ENCODE data around the gene NUP98. TPM values are rescaled to one million over a fixed set of nuclear protein-coding genes. Genes with fewer than 3 reads are reported as not detected.

NUP98 gene
- 100 to 1,000 TPM; 141 to 149 TPM for total RNA-seq

DNA sequence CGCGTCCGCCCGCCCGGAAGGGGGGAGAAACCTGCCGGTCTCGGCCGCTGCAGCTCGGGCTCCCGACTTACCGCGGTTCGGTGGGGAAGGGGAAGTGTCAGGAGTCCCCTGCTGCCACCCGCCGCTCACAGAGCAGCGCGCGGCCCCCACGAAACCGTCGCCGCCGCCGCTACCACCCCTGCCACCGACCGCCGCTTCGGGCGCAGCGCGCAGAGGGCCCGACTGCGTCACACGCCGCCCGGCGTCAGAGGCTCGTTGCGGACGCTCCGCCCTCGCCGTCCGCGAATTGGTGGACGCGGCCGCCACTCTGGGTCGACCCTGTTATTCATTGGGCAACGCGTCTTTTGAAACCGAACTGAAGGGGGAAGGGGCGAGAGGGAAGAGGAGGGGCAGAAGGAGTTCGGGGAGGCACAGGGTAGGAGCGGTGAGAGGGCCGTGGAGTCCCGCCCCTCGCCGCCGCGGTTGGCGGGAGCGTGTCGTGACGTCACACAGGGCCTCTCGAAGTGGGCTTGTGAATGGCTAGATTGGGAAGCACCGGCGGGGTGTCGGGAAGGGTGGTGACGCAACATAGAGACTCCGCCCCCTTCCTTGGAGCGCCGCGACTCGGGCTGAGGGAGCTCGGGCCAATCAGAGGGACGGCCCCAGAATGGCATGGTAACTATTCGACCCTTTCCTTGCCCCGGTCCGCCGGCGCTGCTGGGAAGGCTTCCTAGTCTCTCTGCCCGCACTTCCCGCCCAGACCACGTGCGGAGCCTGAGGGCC lies at the start of gene NUP98:
Gene NUP98, minus strand, starts transcription at position 226 of the 762 bp plus-strand sequence. CDS start 15,437 bp downstream, outside the sequence.
- H3K4me1 Mint-ChIP-seq (ENCODE audit: low read depth): peaks cover 60% of the 10 kb centered on the region
- peaks cover 10 to 22% of the 10 kb centered on the region in 2 donors for H3K36me3 Mint-ChIP-seq (ENCODE audit: insufficient read depth in 2 of 2)
- no peaks in the 10 kb centered on the region for H3K27me3 Mint-ChIP-seq (ENCODE audit: low read depth)
- H3K4me3 Mint-ChIP-seq: peak within 1 kb of the TSS; percentile 92 to 98
- peak; percentile 100 for DNase-seq
- no peaks in the 10 kb centered on the region for H3K9me3 Mint-ChIP-seq
- peak within 1 kb of the TSS; percentile 99 for H3K27ac Mint-ChIP-seq
- ATAC-seq (replicated peaks in 1 of 2): peak; percentile 93 to 94

DNA sequence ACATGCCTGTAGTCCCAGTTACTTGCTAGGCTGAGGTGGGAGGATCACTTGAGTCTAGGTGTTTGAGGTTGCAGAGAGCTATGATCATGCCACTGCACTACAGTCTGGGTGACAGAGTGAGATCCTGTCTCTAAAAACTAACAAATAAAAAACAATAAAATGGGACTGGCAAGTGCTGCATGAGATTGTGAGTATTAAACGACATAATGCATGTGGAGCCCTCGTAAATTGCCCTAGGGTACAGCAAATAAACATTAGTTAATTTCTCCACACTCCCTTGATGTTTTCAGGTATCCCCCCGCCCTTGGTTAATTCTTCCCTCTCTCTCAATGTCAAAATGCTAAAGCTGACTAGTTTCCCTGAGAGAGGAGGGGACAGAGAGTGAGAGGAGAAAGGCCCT lies 48.3 kb upstream of the NUP98 start:
- Mint-ChIP-seq H3K27me3 (ENCODE audit: low read depth) (no peaks in the 10 kb centered on the region), H3K9me3 (no peaks in the 10 kb centered on the region), H3K4me1 (ENCODE audit: low read depth) (peaks cover 47% of the 10 kb centered on the region), H3K27ac (no peak overlapping the region), H3K4me3 (no peak overlapping the region), H3K36me3 (ENCODE audit: insufficient read depth in 2 of 2) (no peaks in the 10 kb centered on the region)
- DNase-seq (no peak), ATAC-seq (replicated peaks in 1 of 2) (no peak)

DNA sequence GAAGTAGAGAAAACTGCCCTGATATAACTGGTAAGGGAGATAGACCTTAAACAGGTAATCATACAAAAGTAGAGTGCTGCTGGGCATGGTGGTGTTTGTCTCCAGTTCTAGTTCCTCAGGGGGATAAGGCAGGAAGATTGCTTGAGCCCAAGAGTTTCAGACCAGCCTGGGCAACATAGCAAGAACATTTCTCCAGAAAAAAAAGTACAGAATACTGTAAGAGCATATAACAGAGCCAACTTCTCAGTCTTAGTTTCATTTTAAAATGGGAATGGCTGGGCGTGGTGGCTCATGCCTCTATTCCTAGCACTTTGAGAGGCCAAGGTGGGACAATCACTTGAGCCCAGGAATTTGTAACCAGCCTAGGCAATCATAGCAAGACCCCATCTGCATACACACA lies 47.9 kb upstream of the NUP98 start:
- H3K9me3 Mint-ChIP-seq: no peaks in the 10 kb centered on the region

DNA sequence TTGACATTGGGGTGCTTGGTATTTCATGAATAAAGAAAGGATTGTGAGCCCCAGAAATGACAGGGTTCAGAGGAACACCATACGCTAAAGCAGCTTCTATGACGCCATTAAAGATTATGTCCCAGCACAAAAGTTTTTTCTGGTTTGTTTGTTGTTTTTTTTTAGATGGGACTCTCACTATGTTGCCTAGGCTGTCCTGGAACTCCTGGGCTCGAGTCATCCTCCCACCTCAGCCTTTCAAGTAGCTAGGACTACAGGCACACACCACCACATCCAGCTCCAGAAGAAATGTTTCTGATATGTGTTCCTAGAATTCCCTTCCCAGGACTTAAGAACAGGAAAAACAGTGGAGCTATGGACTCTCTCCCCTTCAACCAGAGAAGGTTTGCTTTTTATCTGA lies 46.0 kb upstream of the NUP98 start:
- Mint-ChIP-seq H3K36me3 (ENCODE audit: insufficient read depth in 2 of 2) (peaks cover 12 to 17% of the 10 kb centered on the region in 2 donors), H3K4me3 (no peak overlapping the region), H3K27me3 (ENCODE audit: low read depth) (no peaks in the 10 kb centered on the region), H3K4me1 (ENCODE audit: low read depth) (peaks cover 47% of the 10 kb centered on the region), H3K9me3 (no peaks in the 10 kb centered on the region), H3K27ac (peak overlapping the region; percentile 59)
- ATAC-seq (replicated peaks in 1 of 2) (no peak), DNase-seq (no peak)

More for the DNA sequence above, 47.9 kb upstream of the NUP98 start:
- peaks cover 0 to 2% of the 10 kb centered on the region in 2 donors for H3K36me3 Mint-ChIP-seq (ENCODE audit: insufficient read depth in 2 of 2)
- H3K27ac Mint-ChIP-seq: no peak overlapping the region
- ATAC-seq (replicated peaks in 1 of 2) (no peak), DNase-seq (no peak)
- peak overlapping the region in 1 of 2 donors; percentile 40 for H3K4me3 Mint-ChIP-seq
- no peaks in the 10 kb centered on the region for H3K27me3 Mint-ChIP-seq (ENCODE audit: low read depth)
- peaks cover 47% of the 10 kb centered on the region for H3K4me1 Mint-ChIP-seq (ENCODE audit: low read depth)

DNA sequence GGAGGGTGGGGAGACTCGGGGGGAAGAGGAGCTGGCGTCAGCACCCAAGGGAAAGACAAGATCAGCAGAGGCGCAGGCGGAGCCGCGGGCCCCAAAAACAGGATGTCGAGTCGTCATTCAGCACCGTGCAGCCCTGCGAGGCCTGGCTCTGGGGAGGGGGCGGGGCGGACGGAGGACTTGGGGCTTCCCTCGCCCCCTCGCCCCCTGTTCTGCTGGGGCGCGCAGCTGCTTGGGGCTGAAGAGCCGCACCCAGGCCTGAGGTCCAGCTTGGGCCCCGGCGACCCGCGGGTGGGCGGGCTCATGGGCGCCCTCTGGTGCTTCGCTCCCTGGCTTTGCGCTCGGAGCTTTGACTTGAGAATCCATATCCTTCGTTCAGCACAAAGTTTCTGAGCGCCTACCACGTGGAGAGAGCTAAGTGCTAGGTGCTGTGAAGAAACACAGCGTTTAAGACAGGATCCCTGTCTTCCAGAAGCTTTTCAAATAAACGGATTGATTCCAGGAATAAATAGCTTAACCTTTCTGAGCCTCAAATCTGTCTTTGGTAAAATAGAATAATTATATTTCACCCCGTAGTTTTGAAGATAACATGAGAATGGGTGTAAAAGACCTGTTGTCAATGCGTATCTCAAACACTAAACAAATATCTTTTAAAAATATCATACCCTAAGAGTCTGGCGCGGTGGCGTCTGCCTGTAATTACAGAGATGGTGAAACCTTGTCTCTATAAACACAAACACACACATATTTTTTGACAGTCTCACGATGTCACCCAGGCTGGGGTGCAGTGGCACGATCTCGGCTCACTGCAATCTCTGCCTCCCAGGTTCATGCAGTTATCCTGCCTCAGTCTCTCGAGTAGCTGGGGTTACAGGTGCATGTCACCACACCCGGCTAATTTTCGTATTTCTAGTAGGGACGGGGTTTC lies 44.3 kb upstream of the NUP98 start:
- Mint-ChIP-seq H3K36me3 (ENCODE audit: insufficient read depth in 2 of 2) (peaks cover 14 to 21% of the 10 kb centered on the region in 2 donors), H3K9me3 (no peaks in the 10 kb centered on the region), H3K4me3 (peak overlapping the region; percentile 60 to 88), H3K4me1 (ENCODE audit: low read depth) (peaks cover 63% of the 10 kb centered on the region), H3K27me3 (ENCODE audit: low read depth) (no peaks in the 10 kb centered on the region), H3K27ac (peak overlapping the region; percentile 79)
- DNase-seq (peak; percentile 94 to 98), ATAC-seq (replicated peaks in 1 of 2) (no peak)

DNA sequence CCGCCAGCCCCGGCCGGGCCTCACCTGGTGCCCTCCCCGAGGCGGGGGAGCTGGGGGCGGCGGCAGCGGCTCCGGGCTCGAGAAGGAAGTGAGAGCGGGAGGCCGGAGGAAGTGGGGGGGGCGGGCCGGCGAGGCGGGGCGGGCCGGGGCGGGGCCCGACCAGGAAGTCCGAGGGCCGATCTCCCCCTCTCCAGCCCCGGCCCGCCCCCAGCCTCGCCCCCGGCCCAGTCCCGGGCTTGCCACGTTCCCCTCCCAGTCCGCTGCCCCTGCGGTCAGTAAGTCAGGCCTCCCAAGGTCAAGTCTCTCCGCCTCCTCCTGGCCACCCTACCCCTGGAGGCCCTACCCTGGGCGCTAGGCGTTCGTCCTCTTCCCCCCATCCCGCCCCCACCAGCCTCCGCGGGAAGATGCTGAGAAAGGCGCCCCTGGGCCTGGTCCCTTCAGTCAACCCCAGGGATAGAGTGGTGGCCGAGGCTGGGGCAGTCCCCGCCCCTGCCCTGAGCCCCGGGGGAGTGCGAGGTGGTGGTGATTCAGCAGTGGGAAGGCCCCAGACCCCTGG lies 43.6 kb upstream of the NUP98 start, which contains the start of gene RHOG:
Gene RHOG, minus strand, starts transcription at position 90 of the 556 bp plus-strand sequence. CDS start 12,821 bp downstream, outside the sequence.
- DNase-seq: peak in 1 of 2 donors; percentile 81
- H3K27me3 Mint-ChIP-seq (ENCODE audit: low read depth): no peaks in the 10 kb centered on the region
- peak within 1 kb of the TSS; percentile 82 for H3K27ac Mint-ChIP-seq
- H3K36me3 Mint-ChIP-seq (ENCODE audit: insufficient read depth in 2 of 2): peaks cover 14 to 21% of the 10 kb centered on the region in 2 donors
- H3K4me1 Mint-ChIP-seq (ENCODE audit: low read depth): peaks cover 71% of the 10 kb centered on the region
- no peaks in the 10 kb centered on the region for H3K9me3 Mint-ChIP-seq
- ATAC-seq (replicated peaks in 1 of 2): peak; percentile 86 to 89
- H3K4me3 Mint-ChIP-seq: peak within 1 kb of the TSS; percentile 88 to 90

DNA sequence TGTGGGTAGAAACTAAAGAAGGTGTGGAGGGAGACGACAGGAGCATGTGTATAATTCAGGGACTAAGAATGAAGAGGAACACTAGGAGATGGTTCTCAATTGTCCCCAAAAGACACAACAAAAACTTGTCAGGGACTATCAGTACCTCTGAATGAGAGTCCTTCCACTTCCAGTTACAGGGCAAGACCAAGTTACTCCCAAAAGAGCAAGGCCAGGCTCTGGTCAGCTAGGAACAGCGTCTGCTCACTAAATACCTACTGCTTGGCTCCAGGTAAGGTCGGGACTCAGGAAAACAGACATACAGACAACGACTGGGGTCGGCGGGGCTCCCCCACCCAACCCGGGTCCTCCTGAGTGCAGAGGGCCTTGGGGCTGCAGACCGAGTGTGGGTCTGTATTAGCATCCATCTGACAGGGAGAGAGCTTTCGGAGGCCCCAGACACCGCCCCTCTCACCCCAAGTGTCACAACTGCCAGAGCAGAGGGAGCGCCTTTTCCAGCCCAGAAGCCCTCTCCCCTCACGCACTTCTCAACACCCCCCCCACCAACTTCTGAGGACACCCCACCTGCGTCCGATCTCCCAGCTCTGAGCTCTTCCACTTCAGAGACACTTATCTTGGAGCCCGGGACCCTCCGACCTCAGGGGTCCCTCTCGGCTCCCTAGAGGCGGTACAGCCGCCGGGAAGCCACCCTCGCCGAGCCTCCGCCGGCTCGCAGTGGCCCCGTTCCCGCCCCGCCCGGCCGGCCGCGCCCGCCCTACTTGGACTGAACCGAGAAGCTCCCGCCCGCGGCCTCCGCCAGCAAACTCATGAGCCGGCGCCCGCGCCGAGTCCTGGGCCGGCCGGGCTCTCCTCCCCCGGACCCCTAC lies 42.9 kb upstream of the NUP98 start:
- H3K9me3 Mint-ChIP-seq: no peaks in the 10 kb centered on the region
- H3K27me3 Mint-ChIP-seq (ENCODE audit: low read depth): no peaks in the 10 kb centered on the region
- DNase-seq: peak; percentile 34 to 53
- H3K27ac Mint-ChIP-seq: peak overlapping the region; percentile 82
- peak overlapping the region; percentile 88 to 90 for H3K4me3 Mint-ChIP-seq
- H3K36me3 Mint-ChIP-seq (ENCODE audit: insufficient read depth in 2 of 2): peaks cover 19 to 27% of the 10 kb centered on the region in 2 donors
- ATAC-seq (replicated peaks in 1 of 2): no peak
- peaks cover 76% of the 10 kb centered on the region for H3K4me1 Mint-ChIP-seq (ENCODE audit: low read depth)

DNA sequence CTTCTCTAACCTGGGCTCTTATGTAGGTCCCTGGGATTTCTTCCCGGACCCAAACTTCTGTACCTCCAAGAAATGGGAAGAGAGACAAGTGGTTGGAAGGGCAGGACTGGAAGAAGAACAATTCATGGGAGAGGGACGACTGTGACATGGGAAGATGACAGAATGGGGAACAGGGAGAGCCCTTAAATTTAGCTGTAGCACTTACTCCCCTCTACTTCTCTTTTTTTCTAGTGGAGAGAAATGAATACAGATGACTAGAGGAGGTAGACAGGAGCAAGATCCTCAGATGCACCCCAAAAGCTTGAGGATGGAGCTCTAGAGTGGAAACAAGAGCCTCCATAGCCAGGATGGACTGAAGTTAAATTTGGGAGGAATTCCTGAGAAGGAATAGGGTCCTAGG lies 41.1 kb upstream of the NUP98 start:
- no peak for ATAC-seq (replicated peaks in 1 of 2)
- Mint-ChIP-seq H3K27ac (peak overlapping the region; percentile 97), H3K27me3 (ENCODE audit: low read depth) (no peaks in the 10 kb centered on the region), H3K4me3 (peak overlapping the region; percentile 88 to 90), H3K36me3 (ENCODE audit: insufficient read depth in 2 of 2) (peaks cover 26 to 39% of the 10 kb centered on the region in 2 donors), H3K4me1 (ENCODE audit: low read depth) (peaks cover 77% of the 10 kb centered on the region), H3K9me3 (no peaks in the 10 kb centered on the region)
- DNase-seq: no peak

DNA sequence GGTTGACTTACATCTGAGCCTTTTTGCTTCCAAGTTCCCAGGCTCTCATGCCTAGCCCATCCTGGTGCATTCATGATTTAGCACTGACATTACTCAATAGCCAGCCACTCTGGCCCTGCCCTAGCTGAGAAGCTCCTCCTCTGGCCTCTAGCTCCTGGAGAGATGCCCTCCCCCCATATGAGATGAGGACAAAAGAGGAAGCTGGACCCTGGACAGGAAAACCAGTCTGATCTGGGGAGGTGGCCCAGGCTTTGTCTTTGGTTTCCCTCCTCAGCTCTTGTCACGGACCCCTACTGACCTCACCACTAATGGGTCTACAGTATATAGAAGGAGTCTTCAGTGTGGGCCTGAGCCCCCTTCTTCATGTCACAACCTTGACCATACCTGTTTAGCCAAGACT lies 40.4 kb upstream of the NUP98 start:
- Mint-ChIP-seq H3K4me1 (ENCODE audit: low read depth) (peaks cover 77% of the 10 kb centered on the region), H3K4me3 (peak overlapping the region; percentile 88 to 90), H3K27me3 (ENCODE audit: low read depth) (no peaks in the 10 kb centered on the region), H3K36me3 (ENCODE audit: insufficient read depth in 2 of 2) (peaks cover 27 to 41% of the 10 kb centered on the region in 2 donors), H3K27ac (peak overlapping the region; percentile 97), H3K9me3 (no peaks in the 10 kb centered on the region)
- ATAC-seq (replicated peaks in 1 of 2) (no peak), DNase-seq (no peak)

DNA sequence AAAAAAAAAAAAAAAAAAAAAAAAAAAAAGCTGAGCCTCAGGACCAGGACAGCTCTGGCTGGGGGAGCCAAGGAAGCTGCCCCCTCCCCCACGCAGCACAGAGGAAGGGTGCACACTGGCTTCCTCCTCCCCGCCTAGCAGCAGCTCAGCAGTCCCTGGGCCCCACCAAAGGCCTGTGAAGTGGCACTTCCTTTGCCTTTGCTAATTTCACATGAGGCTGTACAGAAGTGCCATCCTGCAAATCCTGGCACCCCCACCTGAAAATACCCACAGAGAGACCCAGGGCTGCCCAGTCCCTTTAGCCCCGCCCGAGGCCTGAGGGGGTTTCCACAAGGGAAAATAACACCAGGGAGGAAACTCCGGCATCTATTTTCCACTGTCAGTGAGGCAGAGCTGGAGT lies 39.5 kb upstream of the NUP98 start:
- no peaks in the 10 kb centered on the region for H3K27me3 Mint-ChIP-seq (ENCODE audit: low read depth)
- peaks cover 27 to 41% of the 10 kb centered on the region in 2 donors for H3K36me3 Mint-ChIP-seq (ENCODE audit: insufficient read depth in 2 of 2)
- peak overlapping the region; percentile 97 for H3K27ac Mint-ChIP-seq
- H3K4me3 Mint-ChIP-seq: peak overlapping the region; percentile 88 to 90
- no peak for ATAC-seq (replicated peaks in 1 of 2)
- H3K9me3 Mint-ChIP-seq: no peaks in the 10 kb centered on the region
- DNase-seq: peak; percentile 48 to 49
- H3K4me1 Mint-ChIP-seq (ENCODE audit: low read depth): peaks cover 80% of the 10 kb centered on the region

DNA sequence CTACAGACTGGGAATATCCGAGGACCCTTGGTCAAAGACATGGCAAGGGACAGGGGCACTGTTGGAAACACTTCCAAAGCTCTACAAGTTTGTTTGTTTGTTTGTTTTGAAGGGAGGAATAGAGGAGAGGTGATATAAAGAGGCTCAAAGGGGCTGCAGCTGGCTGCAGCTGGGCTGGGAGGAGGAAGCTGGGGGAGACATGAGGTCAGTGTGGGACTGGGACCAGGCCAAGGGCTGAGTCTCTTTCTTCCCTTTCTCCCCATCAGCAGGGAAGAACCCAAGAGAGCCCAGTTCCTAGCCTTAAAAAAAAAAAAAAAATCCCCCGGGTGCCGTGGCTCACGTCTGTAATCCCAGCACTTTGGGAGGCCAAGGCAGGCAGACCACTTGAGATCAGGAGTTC lies 38.4 kb upstream of the NUP98 start:
- Mint-ChIP-seq H3K27ac (peak overlapping the region; percentile 92), H3K9me3 (no peaks in the 10 kb centered on the region), H3K36me3 (ENCODE audit: insufficient read depth in 2 of 2) (peaks cover 31 to 47% of the 10 kb centered on the region in 2 donors), H3K27me3 (ENCODE audit: low read depth) (no peaks in the 10 kb centered on the region), H3K4me3 (peak overlapping the region; percentile 87 to 88), H3K4me1 (ENCODE audit: low read depth) (peaks cover 87% of the 10 kb centered on the region)
- DNase-seq: no peak
- no peak for ATAC-seq (replicated peaks in 1 of 2)

Measured in activated T-cell treated with anti-CD3 and anti-CD28 coated beads, Interleukin-2, amount 50 U/mL, for 72 hours (primary cell).